Measurements from ENCODE around the gene VAV1. TPM values are rescaled to one million over a fixed set of nuclear protein-coding genes. Genes with fewer than 3 reads are reported as not detected.

Gene VAV1
- total and polyA plus RNA-seq, 2 experiments from 2014 or later, result 0.82 to 1.8 TPM

DNA sequence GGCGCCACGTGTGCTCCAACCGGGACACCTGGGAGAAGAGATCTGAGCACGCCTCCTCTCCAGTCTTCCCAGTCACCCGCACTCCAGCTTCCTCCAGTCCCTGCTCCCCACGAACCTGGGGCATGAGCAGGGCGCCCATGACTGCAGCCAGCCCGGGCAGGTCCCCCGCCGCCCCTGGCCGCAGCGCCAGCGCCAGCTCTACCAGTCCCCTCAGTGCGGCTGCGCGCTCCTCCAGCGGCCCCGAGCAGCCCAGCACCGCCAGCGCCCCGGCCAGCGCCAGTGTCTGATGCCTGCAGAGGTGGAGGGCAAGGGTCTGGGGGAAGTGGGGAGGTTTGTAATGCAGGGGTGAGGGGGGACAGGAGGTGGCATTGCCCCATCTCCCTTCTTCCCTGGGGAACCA lies 18.4 kb upstream of the VAV1 start (continued):
- TF ChIP-seq, protein P1, sequence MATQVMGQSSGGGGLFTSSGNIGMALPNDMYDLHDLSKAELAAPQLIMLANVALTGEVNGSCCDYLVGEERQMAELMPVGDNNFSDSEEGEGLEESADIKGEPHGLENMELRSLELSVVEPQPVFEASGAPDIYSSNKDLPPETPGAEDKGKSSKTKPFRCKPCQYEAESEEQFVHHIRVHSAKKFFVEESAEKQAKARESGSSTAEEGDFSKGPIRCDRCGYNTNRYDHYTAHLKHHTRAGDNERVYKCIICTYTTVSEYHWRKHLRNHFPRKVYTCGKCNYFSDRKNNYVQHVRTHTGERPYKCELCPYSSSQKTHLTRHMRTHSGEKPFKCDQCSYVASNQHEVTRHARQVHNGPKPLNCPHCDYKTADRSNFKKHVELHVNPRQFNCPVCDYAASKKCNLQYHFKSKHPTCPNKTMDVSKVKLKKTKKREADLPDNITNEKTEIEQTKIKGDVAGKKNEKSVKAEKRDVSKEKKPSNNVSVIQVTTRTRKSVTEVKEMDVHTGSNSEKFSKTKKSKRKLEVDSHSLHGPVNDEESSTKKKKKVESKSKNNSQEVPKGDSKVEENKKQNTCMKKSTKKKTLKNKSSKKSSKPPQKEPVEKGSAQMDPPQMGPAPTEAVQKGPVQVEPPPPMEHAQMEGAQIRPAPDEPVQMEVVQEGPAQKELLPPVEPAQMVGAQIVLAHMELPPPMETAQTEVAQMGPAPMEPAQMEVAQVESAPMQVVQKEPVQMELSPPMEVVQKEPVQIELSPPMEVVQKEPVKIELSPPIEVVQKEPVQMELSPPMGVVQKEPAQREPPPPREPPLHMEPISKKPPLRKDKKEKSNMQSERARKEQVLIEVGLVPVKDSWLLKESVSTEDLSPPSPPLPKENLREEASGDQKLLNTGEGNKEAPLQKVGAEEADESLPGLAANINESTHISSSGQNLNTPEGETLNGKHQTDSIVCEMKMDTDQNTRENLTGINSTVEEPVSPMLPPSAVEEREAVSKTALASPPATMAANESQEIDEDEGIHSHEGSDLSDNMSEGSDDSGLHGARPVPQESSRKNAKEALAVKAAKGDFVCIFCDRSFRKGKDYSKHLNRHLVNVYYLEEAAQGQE (IDR thresholded peaks at IDR 0.05; ENCODE audit: unreplicated experiment), result no peak
- TF ChIP-seq POLR2AphosphoS5 (IDR thresholded peaks at IDR 0.05; ENCODE audit: low read depth) (no peak), JUNB (IDR thresholded peaks at IDR 0.05; ENCODE audit: unreplicated experiment) (no peak), CREB1 (CRISPR knock-in tag; IDR thresholded peaks at IDR 0.05; ENCODE audit: low read depth) (no peak)
- TF ChIP-seq, protein P2, sequence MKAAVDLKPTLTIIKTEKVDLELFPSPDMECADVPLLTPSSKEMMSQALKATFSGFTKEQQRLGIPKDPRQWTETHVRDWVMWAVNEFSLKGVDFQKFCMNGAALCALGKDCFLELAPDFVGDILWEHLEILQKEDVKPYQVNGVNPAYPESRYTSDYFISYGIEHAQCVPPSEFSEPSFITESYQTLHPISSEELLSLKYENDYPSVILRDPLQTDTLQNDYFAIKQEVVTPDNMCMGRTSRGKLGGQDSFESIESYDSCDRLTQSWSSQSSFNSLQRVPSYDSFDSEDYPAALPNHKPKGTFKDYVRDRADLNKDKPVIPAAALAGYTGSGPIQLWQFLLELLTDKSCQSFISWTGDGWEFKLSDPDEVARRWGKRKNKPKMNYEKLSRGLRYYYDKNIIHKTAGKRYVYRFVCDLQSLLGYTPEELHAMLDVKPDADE (IDR thresholded peaks at IDR 0.05), result no peak
- TF ChIP-seq, protein P3, sequence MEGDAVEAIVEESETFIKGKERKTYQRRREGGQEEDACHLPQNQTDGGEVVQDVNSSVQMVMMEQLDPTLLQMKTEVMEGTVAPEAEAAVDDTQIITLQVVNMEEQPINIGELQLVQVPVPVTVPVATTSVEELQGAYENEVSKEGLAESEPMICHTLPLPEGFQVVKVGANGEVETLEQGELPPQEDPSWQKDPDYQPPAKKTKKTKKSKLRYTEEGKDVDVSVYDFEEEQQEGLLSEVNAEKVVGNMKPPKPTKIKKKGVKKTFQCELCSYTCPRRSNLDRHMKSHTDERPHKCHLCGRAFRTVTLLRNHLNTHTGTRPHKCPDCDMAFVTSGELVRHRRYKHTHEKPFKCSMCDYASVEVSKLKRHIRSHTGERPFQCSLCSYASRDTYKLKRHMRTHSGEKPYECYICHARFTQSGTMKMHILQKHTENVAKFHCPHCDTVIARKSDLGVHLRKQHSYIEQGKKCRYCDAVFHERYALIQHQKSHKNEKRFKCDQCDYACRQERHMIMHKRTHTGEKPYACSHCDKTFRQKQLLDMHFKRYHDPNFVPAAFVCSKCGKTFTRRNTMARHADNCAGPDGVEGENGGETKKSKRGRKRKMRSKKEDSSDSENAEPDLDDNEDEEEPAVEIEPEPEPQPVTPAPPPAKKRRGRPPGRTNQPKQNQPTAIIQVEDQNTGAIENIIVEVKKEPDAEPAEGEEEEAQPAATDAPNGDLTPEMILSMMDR (conservative IDR thresholded peaks at IDR 0.05; ENCODE audit: low read depth in 2 of 2), result no peak

DNA sequence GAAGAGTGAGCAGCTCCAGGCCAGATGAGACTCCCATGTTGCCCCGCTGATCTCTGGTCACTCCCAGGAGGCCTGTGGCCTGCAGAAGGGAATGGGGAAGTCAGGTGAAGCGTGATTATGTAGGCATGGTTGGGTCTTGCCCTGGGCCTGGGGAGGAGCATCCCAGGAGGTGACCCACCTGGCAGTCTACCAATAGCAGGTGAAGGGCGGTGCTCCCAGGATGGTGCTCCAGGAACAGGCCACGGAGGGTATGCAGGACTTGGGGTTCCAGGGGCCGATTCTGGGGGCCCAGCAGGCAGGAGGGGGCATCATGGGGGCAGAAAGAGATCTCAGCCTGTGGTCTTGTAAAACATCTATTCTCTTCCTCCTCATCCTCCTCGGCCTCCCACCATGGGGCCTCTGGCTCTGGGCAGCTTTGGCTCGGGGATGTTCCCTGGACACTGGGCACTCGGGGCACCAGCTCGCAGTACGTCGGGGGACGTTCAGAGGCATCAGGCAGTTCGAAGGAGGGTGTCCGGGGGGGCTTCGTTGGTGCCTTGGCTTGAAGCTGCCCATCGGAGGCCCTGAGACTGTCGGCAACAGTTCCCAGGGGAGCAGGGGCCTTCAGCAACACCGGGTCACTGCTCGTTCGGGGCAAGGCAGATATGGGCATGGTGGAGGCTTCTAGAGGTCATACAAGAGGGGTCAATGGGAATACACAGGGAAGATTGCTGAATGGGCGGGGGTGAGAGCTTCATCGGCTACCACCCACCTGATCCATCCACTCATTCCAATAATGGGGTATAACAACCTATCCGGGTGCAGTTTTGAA lies 17.6 kb upstream of the VAV1 start:
- no peak overlapping the region for H3K27ac ChIP-seq (ENCODE audit: low read depth)
- no peaks in the 10 kb centered on the region for H3K9me2 ChIP-seq (ENCODE audit: insufficient read depth)
- H3K36me3 ChIP-seq (ENCODE audit: insufficient read depth), result peaks cover 23% of the 10 kb centered on the region
- peaks cover 4% of the 10 kb centered on the region; the same call in 1 of the 2 replicates for H4K20me1 ChIP-seq (replicated peaks; ENCODE audit: insufficient read depth)
- ATAC-seq (no peak), DNase-seq (ENCODE audit: low spot score) (no peak)
- H3F3A ChIP-seq (replicated peaks; ENCODE audit: low read depth), result peaks cover 15% of the 10 kb centered on the region
- no peak overlapping the region; the same call in 2 of the 3 replicates for H3K4me3 Mint-ChIP-seq
- no peak overlapping the region for H3K4me3 ChIP-seq
- TF ChIP-seq POLR2AphosphoS5 (IDR thresholded peaks at IDR 0.05; ENCODE audit: low read depth), result no peak
- TF ChIP-seq ZNF114 (CRISPR knock-in tag; IDR thresholded peaks at IDR 0.05), result no peak
- no peak for TF ChIP-seq EZH2phosphoT487 (IDR thresholded peaks at IDR 0.05; ENCODE audit: unreplicated experiment)
- peaks cover 13% of the 10 kb centered on the region; the same call in 1 of the 2 replicates for H3K4me1 ChIP-seq (ENCODE audit: insufficient read depth)
- H3K27ac Mint-ChIP-seq, result no peak overlapping the region; the same call in 1 of the 2 replicates
- peaks cover 20% of the 10 kb centered on the region for H3K27me3 Mint-ChIP-seq (ENCODE audit: insufficient read depth, low read depth, poor library complexity)
- H3K4me2 ChIP-seq, result no peak overlapping the region
- no peaks in the 10 kb centered on the region for H3K79me2 ChIP-seq (replicated peaks; ENCODE audit: insufficient read depth)
- H3K27me3 ChIP-seq (ENCODE audit: insufficient read depth), result no peaks in the 10 kb centered on the region
- no peak overlapping the region for H2AFZ ChIP-seq
- H3K36me3 Mint-ChIP-seq (ENCODE audit: low read depth), result peaks cover 48% of the 10 kb centered on the region
- H3K9me3 Mint-ChIP-seq, result no peaks in the 10 kb centered on the region; the same call in 2 of the 3 replicates
- peaks cover 3% of the 10 kb centered on the region; the same call in 1 of the 3 replicates for H3K4me1 Mint-ChIP-seq

Data from GM23338 (cell line).